VCaP (cell line): ENCODE results near the gene NRXN2.

Source experiments
- H3K27ac ChIP-seq: fragments of 450-650 bp; 2 replicates; pipeline ENCODE4 v1.5.1; 2017
- TF ChIP-seq, protein P1 (sequence below): fragments of 450-650 bp; conservative IDR thresholded peaks from 2 replicates; pipeline ENCODE4 v1.5.1; 2017; ENCODE audit warnings: mild to moderate bottlenecking, moderate library complexity

Gene NRXN2

DNA sequence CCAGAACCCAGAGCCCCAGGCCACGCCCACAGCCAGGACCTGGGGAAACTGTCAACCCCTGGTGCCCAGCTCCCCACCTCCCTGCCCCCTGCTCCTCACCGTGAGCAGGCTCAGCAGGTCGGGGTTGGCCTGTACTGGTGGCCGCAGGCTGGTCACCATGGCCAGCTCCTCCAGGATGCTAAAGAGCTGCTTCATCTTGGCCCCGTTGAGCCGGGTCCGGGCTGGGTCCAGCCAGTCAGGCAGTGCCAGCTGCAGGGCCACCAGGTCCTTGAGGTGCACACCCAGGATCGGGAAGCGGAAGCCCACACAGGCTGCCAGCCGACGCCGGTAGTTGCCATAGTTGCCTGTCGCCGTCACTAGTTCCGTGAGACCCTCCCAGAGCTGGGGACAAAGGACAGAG lies 13.7 kb upstream of the NRXN2 start:
- no peak overlapping the region for H3K27ac ChIP-seq
- TF ChIP-seq, protein P1, sequence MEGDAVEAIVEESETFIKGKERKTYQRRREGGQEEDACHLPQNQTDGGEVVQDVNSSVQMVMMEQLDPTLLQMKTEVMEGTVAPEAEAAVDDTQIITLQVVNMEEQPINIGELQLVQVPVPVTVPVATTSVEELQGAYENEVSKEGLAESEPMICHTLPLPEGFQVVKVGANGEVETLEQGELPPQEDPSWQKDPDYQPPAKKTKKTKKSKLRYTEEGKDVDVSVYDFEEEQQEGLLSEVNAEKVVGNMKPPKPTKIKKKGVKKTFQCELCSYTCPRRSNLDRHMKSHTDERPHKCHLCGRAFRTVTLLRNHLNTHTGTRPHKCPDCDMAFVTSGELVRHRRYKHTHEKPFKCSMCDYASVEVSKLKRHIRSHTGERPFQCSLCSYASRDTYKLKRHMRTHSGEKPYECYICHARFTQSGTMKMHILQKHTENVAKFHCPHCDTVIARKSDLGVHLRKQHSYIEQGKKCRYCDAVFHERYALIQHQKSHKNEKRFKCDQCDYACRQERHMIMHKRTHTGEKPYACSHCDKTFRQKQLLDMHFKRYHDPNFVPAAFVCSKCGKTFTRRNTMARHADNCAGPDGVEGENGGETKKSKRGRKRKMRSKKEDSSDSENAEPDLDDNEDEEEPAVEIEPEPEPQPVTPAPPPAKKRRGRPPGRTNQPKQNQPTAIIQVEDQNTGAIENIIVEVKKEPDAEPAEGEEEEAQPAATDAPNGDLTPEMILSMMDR, result no peak

DNA sequence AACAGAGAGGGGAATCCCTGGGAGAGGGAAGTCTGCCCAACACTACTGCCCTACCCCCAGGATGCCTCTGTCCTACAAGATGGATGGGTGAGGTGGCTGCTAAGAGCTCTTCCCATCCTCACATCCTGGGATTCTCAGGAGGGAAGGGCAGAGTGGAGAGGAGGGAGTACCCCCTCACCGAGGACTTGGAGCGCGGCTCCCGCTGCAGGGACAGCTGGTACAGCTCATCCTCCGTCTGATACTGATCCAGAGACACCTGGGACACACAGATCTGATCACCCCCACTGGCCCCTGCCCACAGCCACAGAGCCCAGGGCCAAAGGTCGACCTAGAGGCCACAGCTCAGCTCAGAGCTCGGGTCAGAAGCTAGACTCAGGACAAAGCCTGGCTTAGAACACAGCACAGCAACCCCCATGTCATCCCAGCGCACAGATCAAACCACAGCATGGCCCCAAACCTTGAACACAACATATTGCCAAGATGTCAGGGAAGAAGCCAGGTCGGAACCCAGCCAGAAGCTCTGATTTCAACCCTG lies 12.8 kb upstream of the NRXN2 start:
- TF ChIP-seq, protein P1, result no peak
- no peak overlapping the region for H3K27ac ChIP-seq

DNA sequence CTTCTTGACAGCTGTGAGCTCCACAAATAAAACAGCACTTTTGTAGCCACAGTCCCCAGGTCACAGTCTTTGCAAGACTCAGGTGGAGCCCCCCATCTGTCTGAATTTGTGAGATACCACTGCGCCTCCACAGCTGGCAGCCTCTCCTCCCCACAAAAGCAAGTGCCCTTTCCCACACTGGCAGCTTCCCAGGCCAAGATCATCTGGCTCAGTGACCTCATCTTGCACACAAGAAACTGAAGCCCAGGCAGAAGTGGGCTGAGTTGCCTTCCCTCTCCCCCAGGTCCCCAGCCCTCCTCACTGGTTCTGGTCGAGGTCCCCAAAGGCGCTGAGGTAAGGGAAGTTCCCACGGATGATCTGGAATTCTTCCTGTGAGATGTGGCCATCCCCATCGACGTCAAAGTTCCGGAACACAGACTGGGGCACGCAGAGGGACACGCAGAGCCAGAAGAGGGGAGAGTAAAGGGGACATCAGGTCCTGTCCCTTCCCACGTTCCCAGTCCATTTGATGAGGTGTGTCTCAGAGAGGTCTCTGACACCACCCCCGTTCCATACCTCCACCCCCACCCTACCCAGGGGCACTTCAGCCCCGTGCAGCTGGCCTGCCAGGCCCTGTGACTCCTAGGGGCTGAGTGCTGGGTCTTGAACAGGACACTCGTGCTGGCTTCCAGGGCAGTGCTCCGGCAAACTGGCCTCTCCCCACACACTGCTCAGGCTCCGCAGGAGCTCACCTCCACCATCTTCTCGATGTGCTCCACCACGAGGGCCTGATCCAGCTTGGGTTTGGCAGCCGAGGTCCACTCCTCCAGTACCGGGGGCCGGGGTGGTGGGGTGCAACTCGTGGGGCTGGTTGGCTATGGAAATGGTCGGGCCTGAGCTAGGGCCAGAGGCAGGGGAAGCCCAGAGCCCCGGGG lies 12.1 kb upstream of the NRXN2 start:
- no peak overlapping the region for H3K27ac ChIP-seq
- TF ChIP-seq, protein P1, result no peak

DNA sequence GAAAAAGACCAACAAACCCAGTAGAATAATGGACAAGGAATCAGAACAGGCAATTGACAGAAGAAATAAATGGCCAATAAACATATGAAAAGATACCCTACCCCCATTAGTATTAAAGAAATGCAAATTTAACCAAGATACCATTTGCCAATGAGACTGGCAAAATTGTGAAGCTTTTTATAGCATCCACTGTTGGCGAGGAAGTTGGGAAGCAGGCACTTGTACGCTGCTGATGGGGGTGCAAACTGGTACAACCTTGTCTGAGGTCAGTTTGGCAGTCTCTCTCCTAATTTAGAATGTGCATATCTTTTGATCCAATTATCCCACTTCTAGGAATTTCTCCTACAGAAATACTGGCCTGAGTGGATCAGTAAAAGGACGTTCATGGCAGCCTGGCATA lies 8.6 kb upstream of the NRXN2 start:
- TF ChIP-seq, protein P1, result no peak
- no peak overlapping the region for H3K27ac ChIP-seq

DNA sequence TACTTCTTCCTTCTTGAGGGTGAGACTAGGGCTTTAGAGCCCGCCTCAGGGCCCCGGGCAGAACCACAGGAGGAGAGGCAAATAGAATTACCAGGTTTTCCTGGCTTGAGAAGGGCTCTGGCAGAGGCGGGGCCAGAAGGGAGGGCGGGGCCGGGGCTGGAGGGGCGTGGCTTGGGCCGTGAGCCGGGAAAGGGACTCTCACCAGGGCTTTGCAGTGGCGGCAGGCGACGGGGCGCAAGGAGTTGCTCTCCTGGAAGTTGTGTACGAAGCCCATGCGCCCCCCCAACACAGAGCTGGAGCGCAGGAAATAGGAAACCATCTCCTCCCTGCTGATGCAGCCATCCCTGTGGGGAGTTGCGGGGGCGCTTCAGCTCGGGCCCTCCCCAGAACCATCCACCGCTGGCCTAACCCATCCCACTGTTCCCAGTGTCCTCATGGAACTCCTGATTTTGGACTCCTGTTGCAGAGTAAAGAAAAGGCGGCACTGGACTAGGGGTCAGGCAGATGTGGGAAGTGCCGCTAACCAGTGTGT lies 6.9 kb upstream of the NRXN2 start:
- TF ChIP-seq, protein P1, result no peak
- no peak overlapping the region for H3K27ac ChIP-seq

- TF ChIP-seq, protein P1, result no peak
- H3K27ac ChIP-seq, result no peak overlapping the region
Observed at GRCh38 chr11:64728757-64729365, 5.9 kb upstream of the NRXN2 start.

DNA sequence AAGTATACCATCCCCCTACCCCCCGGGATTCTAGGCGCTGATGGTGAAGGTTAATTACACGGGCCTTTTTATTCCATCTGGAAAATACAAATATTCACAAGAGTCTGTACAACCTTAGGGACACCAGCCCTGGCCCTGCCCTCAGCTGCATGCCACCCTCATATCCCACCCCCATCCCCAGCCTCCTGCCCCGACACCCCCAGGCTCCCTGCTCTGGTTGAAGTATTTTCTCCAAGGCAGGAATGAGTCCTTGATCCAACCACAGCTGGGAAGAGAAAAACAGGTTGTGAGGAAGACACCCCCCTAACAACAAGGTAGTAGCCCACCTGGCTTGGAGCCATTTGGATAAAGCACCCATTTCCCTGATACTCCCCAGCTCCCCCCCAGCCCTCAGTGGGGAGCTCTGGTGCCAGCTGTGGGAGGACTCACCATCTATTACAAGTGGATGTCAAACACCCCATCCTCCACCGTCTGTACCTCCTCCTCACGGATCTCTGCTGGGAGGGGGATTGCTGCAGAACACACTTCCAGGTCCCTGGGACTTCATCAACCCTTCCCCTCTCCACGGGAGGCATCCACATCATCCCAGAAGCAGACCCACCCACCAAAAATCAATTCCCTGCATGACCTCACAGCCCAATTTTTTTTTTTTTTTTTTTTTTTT lies 4.0 kb upstream of the NRXN2 start:
- TF ChIP-seq, protein P1, result no peak
- H3K27ac ChIP-seq, result no peak overlapping the region
